Breast epithelium (tissue), 3 donors: ENCODE results near the gene CHD9.

Experiments
- POLR2AphosphoS5 ChIP-seq, 3 donors: sonication (generic); formaldehyde crosslinking; IDR thresholded peaks; one replicate each; pipeline ENCODE4 v1.6.1; 2017; ENCODE audit warnings: antibody characterized with exemption in 3 of 3
- TF ChIP-seq, protein P1 (sequence below), 3 donors: fragments of 450-650 bp; IDR thresholded peaks; one replicate each; pipeline ENCODE4 v1.5.1; 2016 to 2017; ENCODE audit warnings: antibody characterized with exemption in 3 of 3, mild to moderate bottlenecking in 3 of 3, moderate library complexity in 3 of 3

DNA sequence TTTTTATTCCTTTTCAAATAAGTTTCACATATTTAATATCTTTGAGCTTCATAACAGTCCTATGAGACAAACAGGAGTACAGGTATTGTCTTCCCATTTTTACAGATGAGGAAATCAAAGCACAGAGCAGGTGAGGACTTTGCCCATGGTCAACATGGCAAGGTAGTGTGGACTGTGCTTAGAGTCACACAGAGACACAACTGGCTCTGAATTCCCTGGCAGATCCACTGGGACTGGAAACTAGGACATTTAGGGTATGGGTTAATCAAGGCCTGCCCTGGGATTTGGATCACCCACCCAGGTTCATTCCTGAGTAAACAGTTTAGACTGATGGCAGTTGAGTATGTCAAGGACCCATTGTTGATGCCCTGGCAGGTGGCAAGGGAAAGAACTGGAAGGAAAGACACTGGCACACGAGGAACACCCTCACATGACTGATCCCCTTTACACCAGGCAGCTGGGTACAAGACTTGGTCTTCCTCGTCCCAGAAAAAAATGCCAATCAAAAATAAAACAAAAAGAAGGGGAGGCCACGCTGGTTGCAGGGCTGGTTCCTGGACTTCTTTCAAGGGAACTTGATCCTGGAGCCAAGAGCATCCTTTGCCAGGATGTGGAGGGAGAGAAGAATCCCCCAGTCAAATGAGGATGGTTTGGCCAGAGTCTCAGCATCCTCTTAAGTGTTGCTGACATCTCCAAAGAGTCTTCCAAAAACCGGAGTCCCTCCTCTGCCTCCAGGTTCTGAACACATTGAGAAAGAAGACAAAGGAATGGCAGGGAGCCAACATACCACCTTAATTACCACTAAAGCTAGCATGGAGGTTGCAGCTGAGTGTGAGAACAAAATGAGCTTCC is 34.9 kb downstream of the CHD9 start:
- TF ChIP-seq, protein P1, sequence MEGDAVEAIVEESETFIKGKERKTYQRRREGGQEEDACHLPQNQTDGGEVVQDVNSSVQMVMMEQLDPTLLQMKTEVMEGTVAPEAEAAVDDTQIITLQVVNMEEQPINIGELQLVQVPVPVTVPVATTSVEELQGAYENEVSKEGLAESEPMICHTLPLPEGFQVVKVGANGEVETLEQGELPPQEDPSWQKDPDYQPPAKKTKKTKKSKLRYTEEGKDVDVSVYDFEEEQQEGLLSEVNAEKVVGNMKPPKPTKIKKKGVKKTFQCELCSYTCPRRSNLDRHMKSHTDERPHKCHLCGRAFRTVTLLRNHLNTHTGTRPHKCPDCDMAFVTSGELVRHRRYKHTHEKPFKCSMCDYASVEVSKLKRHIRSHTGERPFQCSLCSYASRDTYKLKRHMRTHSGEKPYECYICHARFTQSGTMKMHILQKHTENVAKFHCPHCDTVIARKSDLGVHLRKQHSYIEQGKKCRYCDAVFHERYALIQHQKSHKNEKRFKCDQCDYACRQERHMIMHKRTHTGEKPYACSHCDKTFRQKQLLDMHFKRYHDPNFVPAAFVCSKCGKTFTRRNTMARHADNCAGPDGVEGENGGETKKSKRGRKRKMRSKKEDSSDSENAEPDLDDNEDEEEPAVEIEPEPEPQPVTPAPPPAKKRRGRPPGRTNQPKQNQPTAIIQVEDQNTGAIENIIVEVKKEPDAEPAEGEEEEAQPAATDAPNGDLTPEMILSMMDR (IDR thresholded peaks at IDR 0.05), result no peak
- TF ChIP-seq POLR2AphosphoS5 (IDR thresholded peaks at IDR 0.05), result no peak
